GM18499 (cell line): Measurements from ENCODE around the gene C3orf52.

Experiments used
- ATAC-seq: cut with Tn5 transposase; IDR thresholded peaks from one replicate; pipeline ENCODE4 v1.9.1; 2021; ENCODE audit warnings: moderate number of reproducible peaks; ENCODE audit not compliant: insufficient read depth, unreplicated experiment

C3orf52 gene

GRCh38 chr3:112133626-112134334 is 47.6 kb downstream of the C3orf52 start:
- ATAC-seq: no peak

GRCh38 chr3:112134335-112135124 is 48.3 kb downstream of the C3orf52 start:
- ATAC-seq: no peak

DNA sequence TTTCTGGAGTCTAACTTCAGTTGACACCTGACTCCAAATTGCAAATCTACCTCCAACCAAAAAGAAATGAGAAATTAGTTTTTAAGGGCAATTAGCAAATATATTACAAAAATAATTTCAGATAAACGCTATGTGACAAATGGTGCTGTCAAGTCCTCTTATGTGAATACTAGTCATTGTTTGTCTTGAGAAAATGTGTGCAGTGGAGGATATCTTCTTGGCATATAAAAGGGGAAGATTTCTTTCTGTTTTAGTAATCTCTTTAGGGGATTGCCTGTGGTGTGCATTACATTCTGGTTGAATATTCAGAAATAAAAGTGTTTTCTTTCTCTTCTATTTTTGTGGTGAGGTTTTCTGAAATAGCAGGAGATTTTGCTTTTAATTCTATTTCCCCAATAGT is 49.9 kb downstream of the C3orf52 start:
- no peak for ATAC-seq

DNA sequence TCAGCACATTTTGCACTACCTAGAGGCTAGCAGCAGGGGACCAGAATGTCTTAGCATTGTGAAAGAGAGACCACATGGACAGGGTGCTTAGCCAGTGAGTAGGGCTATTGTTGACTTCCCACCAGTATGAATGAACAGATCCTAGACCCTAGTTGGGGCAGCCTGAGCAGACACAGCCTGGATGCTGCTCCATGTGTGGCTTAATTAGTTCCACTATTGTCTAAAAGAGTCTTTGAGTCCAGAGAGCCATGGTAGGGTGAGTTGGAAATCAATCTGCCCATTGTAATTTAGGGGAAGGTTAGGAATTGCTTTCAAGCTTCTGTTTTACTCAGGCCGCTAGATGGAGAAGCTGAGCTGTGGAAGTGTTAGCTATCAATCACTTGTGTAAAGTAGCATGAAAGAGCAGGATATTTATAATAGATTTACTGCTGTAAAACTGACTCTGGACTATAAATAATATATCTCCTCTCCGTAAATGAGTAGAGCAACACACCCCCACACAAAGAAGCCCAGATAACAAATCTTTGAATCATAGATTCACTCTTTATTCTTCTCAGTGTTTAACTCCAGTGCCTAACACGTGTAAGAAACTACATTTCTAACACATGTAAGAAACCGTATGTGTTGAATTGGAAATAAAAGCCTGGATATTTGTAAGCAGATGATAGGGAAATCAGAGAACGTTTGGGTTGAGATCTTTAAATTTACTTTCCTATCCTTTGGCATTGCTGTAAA is 50.9 kb downstream of the C3orf52 start:
- no peak for ATAC-seq

GRCh38 chr3:112137781-112138180 is 51.6 kb downstream of the C3orf52 start:
- no peak for ATAC-seq

DNA sequence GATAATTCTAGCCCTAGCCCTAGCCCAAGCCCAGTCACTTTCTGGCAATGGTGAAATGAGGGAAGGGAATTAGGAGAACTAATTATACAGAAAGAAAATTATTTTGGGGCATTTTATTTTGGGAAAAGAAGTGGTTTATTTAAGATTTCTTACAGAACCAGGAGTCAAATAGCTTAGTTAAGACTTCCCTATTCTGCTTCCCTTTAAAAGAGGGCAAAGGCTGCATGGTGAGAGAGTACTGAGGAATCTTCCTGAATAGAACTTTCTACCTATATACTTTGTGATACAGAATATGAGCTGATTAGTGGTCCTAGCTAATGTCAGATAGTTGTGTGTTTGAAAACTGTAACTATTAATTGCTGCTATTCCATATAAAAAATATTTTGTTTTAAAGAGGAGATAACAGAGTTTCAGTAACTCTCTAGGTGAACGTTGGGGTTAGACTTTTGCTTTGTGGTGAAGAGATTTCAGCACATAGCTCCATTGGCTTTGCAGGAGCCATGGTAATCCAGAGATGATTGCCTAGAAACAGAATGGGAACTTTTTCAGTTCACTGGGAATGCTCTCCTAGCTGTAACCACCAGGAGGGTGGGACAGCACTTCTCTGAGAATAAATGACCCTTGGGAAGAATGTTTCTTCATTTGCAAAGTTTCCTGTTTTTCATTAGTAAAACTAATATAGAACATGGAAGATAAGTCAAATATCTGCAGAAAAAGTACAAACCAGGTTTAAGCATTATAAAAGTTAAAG is 52.2 kb downstream of the C3orf52 start:
- ATAC-seq: no peak

DNA sequence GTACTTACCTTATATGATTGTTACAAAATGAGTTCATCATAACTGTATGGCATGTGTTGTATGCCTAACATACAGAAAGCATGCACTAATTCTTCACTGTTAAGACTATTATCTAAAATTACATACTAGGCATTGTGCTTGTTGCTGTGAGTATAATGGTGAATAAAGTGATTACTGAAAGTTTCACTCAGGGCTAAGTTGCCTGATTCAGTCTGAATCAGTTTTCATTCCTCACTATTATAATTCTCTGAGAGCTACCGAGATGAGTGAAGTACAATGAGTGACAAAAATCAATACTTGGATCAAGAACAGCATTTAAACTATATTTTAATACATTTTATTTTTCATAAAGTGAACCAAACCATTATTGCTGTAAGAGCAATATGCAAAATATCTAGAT is 54.4 kb downstream of the C3orf52 start:
- ATAC-seq: no peak

DNA sequence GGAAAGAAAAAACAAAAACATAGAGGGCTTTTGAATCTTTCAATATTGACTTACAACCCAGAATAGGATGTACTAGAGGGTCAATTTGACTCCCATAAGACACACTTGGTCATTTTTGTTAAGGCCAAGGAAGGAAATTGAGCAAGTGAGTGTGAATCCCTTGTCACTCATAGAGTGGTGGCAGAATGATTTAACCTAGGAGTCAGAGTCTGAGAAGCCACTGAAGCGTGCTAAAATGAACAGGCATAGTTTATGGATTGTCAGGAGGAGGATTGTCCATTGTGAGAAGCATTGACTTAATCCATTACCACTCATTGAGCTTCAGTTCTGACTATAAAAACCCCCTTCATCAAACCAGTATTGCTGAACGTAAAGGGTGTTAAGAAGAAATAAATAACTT is 55.1 kb downstream of the C3orf52 start:
- ATAC-seq: no peak

GRCh38 chr3:112143251-112143650 is 57.1 kb downstream of the C3orf52 start:
- no peak for ATAC-seq

GRCh38 chr3:112143689-112144088 is 57.5 kb downstream of the C3orf52 start:
- no peak for ATAC-seq

GRCh38 chr3:112149136-112149535 is 62.9 kb downstream of the C3orf52 start:
- no peak for ATAC-seq

DNA sequence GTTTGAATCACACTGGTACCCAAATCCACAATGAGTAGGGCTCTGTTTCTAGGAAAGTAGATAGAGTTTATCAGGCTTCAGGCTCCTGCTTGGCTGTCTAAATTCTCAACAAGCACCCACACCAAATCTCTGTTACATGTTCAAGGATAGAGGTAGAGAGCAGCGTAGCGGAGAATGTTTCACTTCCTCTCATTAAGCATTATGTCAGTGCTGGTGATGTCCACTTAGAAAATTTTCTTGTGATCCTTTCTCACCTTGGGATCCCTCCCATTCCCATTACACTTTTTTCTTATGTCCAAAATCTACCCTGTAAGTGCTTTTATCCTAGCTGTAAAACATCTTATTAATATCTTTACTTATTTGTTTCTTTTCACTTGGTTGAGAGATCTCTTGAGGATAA is 81.6 kb downstream of the C3orf52 start:
- no peak for ATAC-seq
